ENCODE measurements around the gene ZEB1. TPM values are rescaled to one million over a fixed set of nuclear protein-coding genes. Genes with fewer than 3 reads are reported as not detected.
A peak's percentile ranks its signal among the peaks of the same experiment; 100 is the strongest.

Gene ZEB1
- total and polyA plus RNA-seq, 2 donors (not counting 1 experiment from before 2014, with no cell fraction given), result 73.7 to 221 TPM

DNA sequence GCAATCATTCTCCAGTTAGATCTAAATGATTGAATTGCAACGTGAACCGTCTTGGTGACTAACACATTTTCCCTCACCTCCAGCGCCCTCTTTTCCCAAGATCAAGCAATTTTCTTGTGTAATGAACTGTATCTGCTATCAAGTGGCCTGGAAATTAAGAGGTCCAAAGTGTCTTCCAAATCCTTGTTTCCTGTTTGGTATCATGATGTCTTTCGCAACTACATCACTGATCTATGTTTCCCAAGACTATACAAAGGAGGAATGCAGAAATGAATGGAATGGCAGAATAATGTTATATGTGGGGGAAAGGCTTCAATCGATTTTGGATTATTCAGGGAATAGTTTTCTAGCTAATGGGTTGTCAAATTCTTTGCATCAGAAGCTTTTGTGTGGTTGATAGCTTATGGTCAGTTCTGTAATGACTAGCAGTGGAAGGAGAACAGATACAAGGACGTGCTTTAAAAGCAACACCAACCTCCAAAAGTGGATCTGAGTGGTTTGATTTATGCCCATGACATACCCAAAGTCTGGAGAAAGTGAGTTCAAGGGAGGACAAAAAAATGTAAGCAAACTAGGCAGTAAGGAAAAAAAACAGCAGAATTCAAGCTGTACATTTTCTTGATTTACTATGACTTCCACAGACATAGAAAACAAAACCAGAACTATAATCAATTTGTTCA lies 14.6 kb upstream of the ZEB1 start:
- Histone ChIP-seq H4K20me1 (ENCODE audit: control insufficient read depth, extremely low read depth, insufficient read depth, low read length) (no peaks in the 10 kb centered on the region), H3K4me1 (ENCODE audit: control insufficient read depth, extremely low read depth, insufficient read depth, low read length) (peaks cover 5% of the 10 kb centered on the region), H3K9ac (ENCODE audit: insufficient read depth, low read length) (no peak overlapping the region), H3K4me3 (replicated peaks in 1 of 4; ENCODE audit: control extremely low read depth in 1 of 4, insufficient read depth in 1 of 4, low read depth in 3 of 4, low read length in 4 of 4) (no peak overlapping the region), H2AFZ (ENCODE audit: low read length) (no peak overlapping the region), H3K4me2 (ENCODE audit: extremely low read depth, insufficient read depth, low read length) (no peak overlapping the region), H3K79me2 (ENCODE audit: control insufficient read depth, insufficient read depth, low read length) (no peaks in the 10 kb centered on the region), H3K9me3 (ENCODE audit: control insufficient read depth, insufficient read depth, low read depth, low read length) (no peaks in the 10 kb centered on the region), H3K27ac (ENCODE audit: insufficient read depth, low read length) (no peak overlapping the region), H3K36me3 (ENCODE audit: control insufficient read depth, insufficient read depth, low read length) (no peaks in the 10 kb centered on the region), H3K27me3 (ENCODE audit: control insufficient read depth, insufficient read depth, low read length) (no peaks in the 10 kb centered on the region)
- TF ChIP-seq, protein P1, sequence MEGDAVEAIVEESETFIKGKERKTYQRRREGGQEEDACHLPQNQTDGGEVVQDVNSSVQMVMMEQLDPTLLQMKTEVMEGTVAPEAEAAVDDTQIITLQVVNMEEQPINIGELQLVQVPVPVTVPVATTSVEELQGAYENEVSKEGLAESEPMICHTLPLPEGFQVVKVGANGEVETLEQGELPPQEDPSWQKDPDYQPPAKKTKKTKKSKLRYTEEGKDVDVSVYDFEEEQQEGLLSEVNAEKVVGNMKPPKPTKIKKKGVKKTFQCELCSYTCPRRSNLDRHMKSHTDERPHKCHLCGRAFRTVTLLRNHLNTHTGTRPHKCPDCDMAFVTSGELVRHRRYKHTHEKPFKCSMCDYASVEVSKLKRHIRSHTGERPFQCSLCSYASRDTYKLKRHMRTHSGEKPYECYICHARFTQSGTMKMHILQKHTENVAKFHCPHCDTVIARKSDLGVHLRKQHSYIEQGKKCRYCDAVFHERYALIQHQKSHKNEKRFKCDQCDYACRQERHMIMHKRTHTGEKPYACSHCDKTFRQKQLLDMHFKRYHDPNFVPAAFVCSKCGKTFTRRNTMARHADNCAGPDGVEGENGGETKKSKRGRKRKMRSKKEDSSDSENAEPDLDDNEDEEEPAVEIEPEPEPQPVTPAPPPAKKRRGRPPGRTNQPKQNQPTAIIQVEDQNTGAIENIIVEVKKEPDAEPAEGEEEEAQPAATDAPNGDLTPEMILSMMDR (conservative IDR thresholded peaks at IDR 0.05 in 1 of 2, IDR thresholded peaks at IDR 0.05 in 1 of 2; ENCODE audit: low read depth in 1 of 2, low read length in 2 of 2), result no peak
- TF ChIP-seq EZH2 (IDR thresholded peaks at IDR 0.05; ENCODE audit: low read length, missing control alignments), result no peak
- peak; percentile 19 to 45 for DNase-seq (ENCODE audit: low read depth in 2 of 2)

DNA sequence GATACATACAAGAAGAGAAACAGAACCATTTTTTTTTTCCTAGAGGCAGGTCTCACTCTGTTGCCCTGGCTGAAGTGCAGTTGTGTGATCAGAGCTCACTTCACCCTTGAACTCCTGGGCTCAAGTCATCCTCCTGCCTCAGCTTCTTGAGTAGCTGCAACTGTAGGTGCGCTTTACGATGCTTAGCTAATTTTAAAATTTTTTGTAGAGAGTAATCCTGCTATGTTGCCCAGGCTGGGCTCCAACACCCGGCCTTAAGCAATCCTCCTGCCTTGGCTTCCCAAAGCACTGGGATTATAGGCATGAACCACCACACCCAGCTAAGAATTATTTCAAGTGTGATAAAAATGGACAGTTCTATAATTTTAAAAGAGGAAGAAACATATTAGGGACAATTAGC lies 5.6 kb upstream of the ZEB1 start:
- no peak for DNase-seq (ENCODE audit: low read depth in 2 of 2)
- H4K20me1 ChIP-seq (ENCODE audit: control insufficient read depth, extremely low read depth, insufficient read depth, low read length), result no peaks in the 10 kb centered on the region
- no peak overlapping the region for H3K27ac ChIP-seq (ENCODE audit: insufficient read depth, low read length)
- no peaks in the 10 kb centered on the region for H3K27me3 ChIP-seq (ENCODE audit: control insufficient read depth, insufficient read depth, low read length)
- H2AFZ ChIP-seq (ENCODE audit: low read length), result no peak overlapping the region
- H3K9ac ChIP-seq (ENCODE audit: insufficient read depth, low read length), result no peak overlapping the region
- no peak overlapping the region for H3K4me2 ChIP-seq (ENCODE audit: extremely low read depth, insufficient read depth, low read length)
- peaks cover 14% of the 10 kb centered on the region for H3K4me1 ChIP-seq (ENCODE audit: control insufficient read depth, extremely low read depth, insufficient read depth, low read length)
- no peaks in the 10 kb centered on the region for H3K36me3 ChIP-seq (ENCODE audit: control insufficient read depth, insufficient read depth, low read length)
- H3K4me3 ChIP-seq (replicated peaks in 1 of 4; ENCODE audit: control extremely low read depth in 1 of 4, insufficient read depth in 1 of 4, low read depth in 3 of 4, low read length in 4 of 4), result no peak overlapping the region
- H3K9me3 ChIP-seq (ENCODE audit: control insufficient read depth, insufficient read depth, low read depth, low read length), result no peaks in the 10 kb centered on the region
- peaks cover 16% of the 10 kb centered on the region for H3K79me2 ChIP-seq (ENCODE audit: control insufficient read depth, insufficient read depth, low read length)
- no peak for TF ChIP-seq EZH2 (IDR thresholded peaks at IDR 0.05; ENCODE audit: low read length, missing control alignments)
- TF ChIP-seq, protein P1 (conservative IDR thresholded peaks at IDR 0.05 in 1 of 2, IDR thresholded peaks at IDR 0.05 in 1 of 2; ENCODE audit: low read depth in 1 of 2, low read length in 2 of 2), result no peak

DNA sequence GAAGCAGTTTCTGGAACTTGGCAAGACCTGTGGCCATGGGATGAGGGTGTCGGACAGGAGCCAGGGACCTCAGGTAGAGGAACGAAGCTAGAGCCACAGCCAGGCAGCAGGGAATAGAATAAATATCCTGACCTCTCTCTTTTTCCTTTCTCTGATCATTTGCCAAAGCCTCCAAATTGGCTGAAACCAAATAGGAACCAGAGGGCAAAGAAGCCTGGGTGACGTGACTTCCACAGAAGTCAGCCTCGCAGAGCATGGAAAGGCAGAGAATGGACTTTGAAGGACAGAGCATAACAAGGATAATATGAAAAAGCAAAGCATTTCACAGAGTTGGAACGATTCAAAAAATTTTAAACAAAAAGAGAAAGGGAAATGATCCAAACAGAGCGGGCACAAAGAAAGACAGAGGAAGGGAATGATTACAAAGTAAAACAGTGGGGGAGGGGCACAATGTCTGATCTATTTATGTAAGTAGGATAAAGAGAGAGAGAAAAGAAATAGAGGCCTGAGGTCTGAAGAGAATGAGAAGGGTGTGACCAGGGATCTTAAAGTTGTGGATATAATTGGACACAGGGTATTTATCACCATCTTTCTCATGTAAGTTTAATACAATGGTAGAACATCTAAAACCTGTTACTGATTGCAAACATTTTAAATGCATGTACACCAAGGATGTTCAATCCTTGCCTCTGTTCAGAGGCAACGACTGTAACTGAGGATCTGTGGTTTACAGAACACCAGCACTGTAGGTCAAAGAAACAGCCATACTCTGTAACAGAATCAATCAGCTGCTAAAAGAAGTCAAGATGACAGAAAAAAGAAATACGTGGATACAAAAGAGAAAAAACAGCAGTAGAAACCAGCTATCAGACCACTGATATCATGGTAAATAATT lies 4.5 kb upstream of the ZEB1 start:
- peak overlapping the region; percentile 47 for H3K27ac ChIP-seq (ENCODE audit: insufficient read depth, low read length)
- no peaks in the 10 kb centered on the region for H4K20me1 ChIP-seq (ENCODE audit: control insufficient read depth, extremely low read depth, insufficient read depth, low read length)
- no peaks in the 10 kb centered on the region for H3K36me3 ChIP-seq (ENCODE audit: control insufficient read depth, insufficient read depth, low read length)
- TF ChIP-seq, protein P1 (conservative IDR thresholded peaks at IDR 0.05 in 1 of 2, IDR thresholded peaks at IDR 0.05 in 1 of 2; ENCODE audit: low read depth in 1 of 2, low read length in 2 of 2), result no peak
- no peak for TF ChIP-seq EZH2 (IDR thresholded peaks at IDR 0.05; ENCODE audit: low read length, missing control alignments)
- peaks cover 14% of the 10 kb centered on the region for H3K4me1 ChIP-seq (ENCODE audit: control insufficient read depth, extremely low read depth, insufficient read depth, low read length)
- H3K79me2 ChIP-seq (ENCODE audit: control insufficient read depth, insufficient read depth, low read length), result peaks cover 25% of the 10 kb centered on the region
- H2AFZ ChIP-seq (ENCODE audit: low read length), result peak overlapping the region; percentile 52
- no peak overlapping the region for H3K9ac ChIP-seq (ENCODE audit: insufficient read depth, low read length)
- H3K4me3 ChIP-seq (replicated peaks in 1 of 4; ENCODE audit: control extremely low read depth in 1 of 4, insufficient read depth in 1 of 4, low read depth in 3 of 4, low read length in 4 of 4), result peak overlapping the region in 1 of 4 experiments; percentile 14
- H3K27me3 ChIP-seq (ENCODE audit: control insufficient read depth, insufficient read depth, low read length), result no peaks in the 10 kb centered on the region
- H3K4me2 ChIP-seq (ENCODE audit: extremely low read depth, insufficient read depth, low read length), result peak overlapping the region; percentile 73
- peak in 1 of 2 donors; percentile 6 for DNase-seq (ENCODE audit: low read depth in 2 of 2)
- no peaks in the 10 kb centered on the region for H3K9me3 ChIP-seq (ENCODE audit: control insufficient read depth, insufficient read depth, low read depth, low read length)

All from fibroblast of lung (primary cell).